ENCODE data around the gene TAOK3. TPM values are rescaled to one million over a fixed set of nuclear protein-coding genes. Genes with fewer than 3 reads are reported as not detected.

Gene TAOK3
- total RNA-seq, 1 experiment from 2014 or later, result 17.7 TPM

DNA sequence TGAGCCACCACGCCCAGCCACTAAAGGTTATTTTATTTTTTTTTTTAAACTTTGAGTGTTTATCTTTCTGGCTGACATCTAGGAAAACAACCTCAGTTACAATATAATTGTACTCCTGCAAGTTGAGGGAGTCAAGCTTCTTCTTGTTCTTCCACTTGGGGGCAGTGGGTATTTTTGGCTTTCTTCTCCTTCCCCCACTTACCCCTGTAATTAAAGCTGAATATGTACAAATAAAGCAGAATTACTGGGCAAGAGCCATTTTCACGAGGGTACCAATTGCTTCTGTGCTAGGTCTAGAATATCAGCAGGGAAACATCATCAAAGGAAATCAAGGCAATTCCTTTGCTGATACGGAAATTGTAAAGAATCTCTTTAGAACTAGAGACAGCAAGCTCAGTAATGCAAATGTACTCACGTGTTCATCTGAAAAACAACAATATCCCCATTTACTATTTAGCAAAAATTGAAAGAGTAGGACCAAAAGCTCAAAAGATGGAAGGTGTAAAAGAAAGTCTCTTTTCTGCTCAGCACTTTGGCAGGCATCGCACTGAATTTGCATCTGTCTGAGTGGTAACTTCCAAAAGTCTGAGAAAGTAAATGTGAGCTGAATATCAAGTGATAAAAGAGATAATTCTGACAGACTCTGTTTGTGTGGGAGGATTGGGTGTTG, 72.8 kb downstream of the TAOK3 start:
- intact Hi-C loops (cut with micrococcal nuclease; ENCODE audit: unreplicated experiment), result no loop called here

DNA sequence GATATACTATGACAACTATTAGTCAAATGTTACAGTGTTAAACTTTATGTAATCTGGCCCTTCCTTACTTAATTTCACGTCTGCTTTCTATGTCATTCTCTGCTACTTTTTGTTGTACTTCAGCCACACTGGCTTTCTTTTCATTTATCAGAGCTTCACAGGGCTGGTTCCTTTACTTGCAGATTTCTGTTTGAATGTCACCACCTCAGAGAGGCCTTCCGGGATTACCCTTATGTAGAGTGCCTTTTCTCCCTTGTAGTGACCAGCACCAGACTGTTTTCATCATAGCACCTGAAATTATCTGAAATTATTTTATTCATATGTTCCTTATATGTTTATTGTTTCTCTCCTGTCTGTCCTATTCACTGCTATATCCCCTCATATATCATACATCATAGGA, 75.4 kb downstream of the TAOK3 start:
- Histone ChIP-seq H3K36me3 (ENCODE audit: control insufficient read depth, insufficient read depth, low read length) (no peaks in the 10 kb centered on the region), H3K4me1 (no peaks in the 10 kb centered on the region; the same call in 1 of the 2 replicates), H3K9me3 (no peaks in the 10 kb centered on the region), H3K4me3 (ENCODE audit: low read depth, low read length) (no peak overlapping the region), H3K27me3 (replicated peaks; ENCODE audit: control insufficient read depth, insufficient read depth, low read length) (no peaks in the 10 kb centered on the region)
- H3K4me3 Mint-ChIP-seq (ENCODE audit: unreplicated experiment), result no peak overlapping the region
- no peaks in the 10 kb centered on the region for H3K36me3 Mint-ChIP-seq (ENCODE audit: insufficient read depth, unreplicated experiment)
- H3K27me3 Mint-ChIP-seq (ENCODE audit: insufficient read depth, unreplicated experiment), result no peaks in the 10 kb centered on the region
- no peak for DNase-seq
- no peak overlapping the region for H3K27ac Mint-ChIP-seq (ENCODE audit: unreplicated experiment)
- ChIA-PET POLR2A (no interaction called here), CTCF (no interaction called here)
- no peaks in the 10 kb centered on the region for H3K4me1 Mint-ChIP-seq (ENCODE audit: low read depth, unreplicated experiment)
- no peaks in the 10 kb centered on the region for H3K9me3 Mint-ChIP-seq (ENCODE audit: unreplicated experiment)
- TF ChIP-seq, protein P1, sequence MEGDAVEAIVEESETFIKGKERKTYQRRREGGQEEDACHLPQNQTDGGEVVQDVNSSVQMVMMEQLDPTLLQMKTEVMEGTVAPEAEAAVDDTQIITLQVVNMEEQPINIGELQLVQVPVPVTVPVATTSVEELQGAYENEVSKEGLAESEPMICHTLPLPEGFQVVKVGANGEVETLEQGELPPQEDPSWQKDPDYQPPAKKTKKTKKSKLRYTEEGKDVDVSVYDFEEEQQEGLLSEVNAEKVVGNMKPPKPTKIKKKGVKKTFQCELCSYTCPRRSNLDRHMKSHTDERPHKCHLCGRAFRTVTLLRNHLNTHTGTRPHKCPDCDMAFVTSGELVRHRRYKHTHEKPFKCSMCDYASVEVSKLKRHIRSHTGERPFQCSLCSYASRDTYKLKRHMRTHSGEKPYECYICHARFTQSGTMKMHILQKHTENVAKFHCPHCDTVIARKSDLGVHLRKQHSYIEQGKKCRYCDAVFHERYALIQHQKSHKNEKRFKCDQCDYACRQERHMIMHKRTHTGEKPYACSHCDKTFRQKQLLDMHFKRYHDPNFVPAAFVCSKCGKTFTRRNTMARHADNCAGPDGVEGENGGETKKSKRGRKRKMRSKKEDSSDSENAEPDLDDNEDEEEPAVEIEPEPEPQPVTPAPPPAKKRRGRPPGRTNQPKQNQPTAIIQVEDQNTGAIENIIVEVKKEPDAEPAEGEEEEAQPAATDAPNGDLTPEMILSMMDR (IDR thresholded peaks at IDR 0.05; ENCODE audit: insufficient read depth in 1 of 2, low read depth in 1 of 2, low read length in 1 of 2, severe bottlenecking in 1 of 2, unreplicated experiment in 1 of 2), result no peak
- intact Hi-C loops (cut with micrococcal nuclease; ENCODE audit: unreplicated experiment), result no loop called here
- no TSS peak for BruUV-seq (replicated peaks)

More for the DNA sequence above, 72.8 kb downstream of the TAOK3 start:
- Mint-ChIP-seq H3K36me3 (ENCODE audit: insufficient read depth, unreplicated experiment) (no peaks in the 10 kb centered on the region), H3K27me3 (ENCODE audit: insufficient read depth, unreplicated experiment) (no peaks in the 10 kb centered on the region), H3K4me3 (ENCODE audit: unreplicated experiment) (no peak overlapping the region), H3K27ac (ENCODE audit: unreplicated experiment) (no peak overlapping the region), H3K9me3 (ENCODE audit: unreplicated experiment) (no peaks in the 10 kb centered on the region), H3K4me1 (ENCODE audit: low read depth, unreplicated experiment) (no peaks in the 10 kb centered on the region)
- no peaks in the 10 kb centered on the region for H3K9me3 ChIP-seq
- H3K27me3 ChIP-seq (replicated peaks; ENCODE audit: control insufficient read depth, insufficient read depth, low read length), result no peaks in the 10 kb centered on the region
- H3K4me1 ChIP-seq, result no peaks in the 10 kb centered on the region; the same call in 1 of the 2 replicates
- DNase-seq, result no peak
- BruUV-seq (replicated peaks), result no TSS peak
- TF ChIP-seq, protein P1 (IDR thresholded peaks at IDR 0.05; ENCODE audit: insufficient read depth in 1 of 2, low read depth in 1 of 2, low read length in 1 of 2, severe bottlenecking in 1 of 2, unreplicated experiment in 1 of 2), result no peak
- H3K4me3 ChIP-seq (ENCODE audit: low read depth, low read length), result no peak overlapping the region
- ChIA-PET CTCF (interaction anchor here (0.6 to 1.6 kb wide), 3 partner anchors 76 to 94 kb away, joined by 3 to 8 read pairs (median 4); partner anchors contain the start of gene SUDS3), POLR2A (no interaction called here)
- no peaks in the 10 kb centered on the region for H3K36me3 ChIP-seq (ENCODE audit: control insufficient read depth, insufficient read depth, low read length)

DNA sequence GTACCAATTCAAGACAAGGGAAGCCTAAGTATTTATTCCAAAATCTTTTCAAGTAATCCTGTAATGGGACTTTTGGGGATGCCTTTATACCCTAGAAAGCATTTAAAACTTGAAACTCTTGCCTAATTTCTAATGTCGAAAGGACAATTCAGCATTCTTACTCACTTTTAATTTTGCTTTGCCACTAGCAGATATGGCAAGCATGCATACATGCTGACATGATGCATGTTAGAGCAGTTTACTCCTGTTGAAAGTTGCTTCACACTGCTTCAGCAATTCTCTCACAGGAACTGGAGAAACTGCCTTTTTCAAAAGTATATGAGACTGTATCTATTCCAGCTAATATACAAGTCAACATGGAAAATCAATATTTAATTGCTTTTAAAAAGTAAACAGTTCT, 79.9 kb downstream of the TAOK3 start:
- Histone ChIP-seq H3K4me3 (ENCODE audit: low read depth, low read length) (no peak overlapping the region), H3K27me3 (replicated peaks; ENCODE audit: control insufficient read depth, insufficient read depth, low read length) (no peaks in the 10 kb centered on the region), H3K36me3 (ENCODE audit: control insufficient read depth, insufficient read depth, low read length) (no peaks in the 10 kb centered on the region), H3K4me1 (no peaks in the 10 kb centered on the region), H3K9me3 (no peaks in the 10 kb centered on the region)
- TF ChIP-seq, protein P1 (IDR thresholded peaks at IDR 0.05; ENCODE audit: insufficient read depth in 1 of 2, low read depth in 1 of 2, low read length in 1 of 2, severe bottlenecking in 1 of 2, unreplicated experiment in 1 of 2), result no peak
- H3K27me3 Mint-ChIP-seq (ENCODE audit: insufficient read depth, unreplicated experiment), result no peaks in the 10 kb centered on the region
- H3K36me3 Mint-ChIP-seq (ENCODE audit: insufficient read depth, unreplicated experiment), result no peaks in the 10 kb centered on the region
- no peak for DNase-seq
- POLR2A ChIA-PET, result no interaction called here
- CTCF ChIA-PET, result no interaction called here
- H3K4me1 Mint-ChIP-seq (ENCODE audit: low read depth, unreplicated experiment), result no peaks in the 10 kb centered on the region
- intact Hi-C loops (cut with micrococcal nuclease; ENCODE audit: unreplicated experiment), result loop anchor here (5.0 kb wide), 1 partner anchor 111 kb away; no protein-coding TSS in a partner anchor
- BruUV-seq (replicated peaks), result no TSS peak
- no peak overlapping the region for H3K27ac Mint-ChIP-seq (ENCODE audit: unreplicated experiment)
- H3K4me3 Mint-ChIP-seq (ENCODE audit: unreplicated experiment), result no peak overlapping the region
- no peaks in the 10 kb centered on the region for H3K9me3 Mint-ChIP-seq (ENCODE audit: unreplicated experiment)
